H1 (cell line): Measurements from ENCODE around the gene CTDP1. TPM values are rescaled to one million over a fixed set of nuclear protein-coding genes. Genes with fewer than 3 reads are reported as not detected.

Experiments used
- CTCF ChIA-PET: fragments of 300-600 bp; sonication (Branson Sonifier 250); formaldehyde crosslinking; loops from one replicate; lab custom pipeline; 2021; ENCODE audit not compliant: partially characterized antibody; lab: Charles Lee
- POLR2A ChIA-PET: fragments of 300-600 bp; sonication (Branson Sonifier 250); formaldehyde crosslinking; loops from one replicate; lab custom pipeline; 2021; ENCODE audit warnings: inconsistent platforms; ENCODE audit not compliant: partially characterized antibody; lab: Charles Lee
- DNase-seq, 2 experiments: peaks; one replicate each; pipeline versions ENCODE4 v3.0.0 to v3.0.0-alpha.2; 2010 to 2022; ENCODE audit warnings: low spot score in 2 of 2, low read depth in 1 of 2, mixed read lengths in 1 of 2
- FAIRE-seq: peaks from 2 replicates; lab custom pipeline; 2011; peaks lifted over from hg19 to GRCh38; lab: Jason Lieb, UNC
- H2AFZ ChIP-seq: 2 replicates; pipeline ENCODE4 v1.8.1; 2012; ENCODE audit warnings: low read length, inconsistent platforms
- H2AK5ac ChIP-seq: 2 replicates; pipeline ENCODE4 v1.6.1; 2013; ENCODE audit warnings: low read depth, low read length
- H2BK120ac ChIP-seq: replicated peaks from 2 replicates; pipeline ENCODE3; 2013; ENCODE audit warnings: low read depth, low read length, inconsistent platforms
- H2BK12ac ChIP-seq: 2 replicates; pipeline ENCODE4 v1.6.1; 2013; ENCODE audit warnings: low read depth, low read length
- H2BK15ac ChIP-seq: 2 replicates; pipeline ENCODE4 v1.6.1; 2013; ENCODE audit warnings: low read length
- H2BK20ac ChIP-seq: 2 replicates; pipeline ENCODE4 v1.6.1; 2013; ENCODE audit warnings: low read length
- H2BK5ac ChIP-seq: 2 replicates; pipeline ENCODE4 v1.6.1; 2013; ENCODE audit warnings: low read depth, low read length
- H3K14ac ChIP-seq: 2 replicates; pipeline ENCODE4 v1.6.1; 2013; ENCODE audit warnings: inconsistent platforms; ENCODE audit not compliant: insufficient read length
- H3K18ac ChIP-seq: 2 replicates; pipeline ENCODE4 v1.6.1; 2013; ENCODE audit warnings: low read length; ENCODE audit errors: extremely low read depth
- H3K23ac ChIP-seq: 2 replicates; pipeline ENCODE4 v1.6.1; 2013; ENCODE audit warnings: inconsistent platforms; ENCODE audit not compliant: insufficient read length
- H3K23me2 ChIP-seq: 2 replicates; pipeline ENCODE4 v1.6.1; 2013; ENCODE audit warnings: low read depth, low read length
- H3K27ac ChIP-seq: 2 replicates; pipeline ENCODE4 v1.6.1; 2011; ENCODE audit warnings: low read depth, low read length, inconsistent platforms
- H3K27me3 ChIP-seq, 4 experiments: replicated peaks in 1 of 4; 1 replicate in 1 of 4; 2 replicates in 3 of 4; pipeline versions ENCODE4 v1.6.1 to v1.8.1; 2011 to 2013; ENCODE audit warnings: low read length in 3 of 4, mild to moderate bottlenecking in 3 of 4, inconsistent platforms in 2 of 4, mixed read lengths in 2 of 4, moderate library complexity in 1 of 4; ENCODE audit not compliant: control insufficient read depth in 3 of 4, insufficient read depth in 3 of 4; ENCODE audit errors: extremely low read depth in 1 of 4
- H3K36me3 ChIP-seq, 4 experiments: 2 replicates each; pipeline versions ENCODE4 v1.6.1 to v1.8.1; 2011 to 2013; ENCODE audit warnings: mild to moderate bottlenecking in 4 of 4, low read length in 3 of 4, moderate library complexity in 2 of 4, control low read depth in 1 of 4, inconsistent platforms in 1 of 4; ENCODE audit not compliant: insufficient read depth in 4 of 4, control insufficient read depth in 2 of 4
- H3K4ac ChIP-seq: replicated peaks from 2 replicates; pipeline ENCODE3; 2013; ENCODE audit warnings: low read length, low read depth, mixed read lengths, inconsistent platforms; ENCODE audit not compliant: insufficient read length
- H3K4me1 ChIP-seq, 4 experiments: replicated peaks in 1 of 4; 1 replicate in 1 of 4; 2 replicates in 3 of 4; pipeline versions ENCODE4 v1.6.1 to v1.8.1; 2011 to 2013; ENCODE audit warnings: low read length in 3 of 4, inconsistent platforms in 2 of 4, mixed read lengths in 1 of 4; ENCODE audit not compliant: insufficient read depth in 4 of 4, control insufficient read depth in 3 of 4
- H3K4me2 ChIP-seq, 2 experiments: 2 replicates each; pipeline versions ENCODE4 v1.6.1 to v1.8.1; 2011 to 2013; ENCODE audit warnings: low read depth in 2 of 2, low read length in 2 of 2, control low read depth in 1 of 2, inconsistent platforms in 1 of 2, mild to moderate bottlenecking in 1 of 2; ENCODE audit not compliant: insufficient read depth in 1 of 2
- H3K4me3 ChIP-seq, 4 experiments: fragments of 200-600, 300-600 bp in 1 of 4; sonication (generic), shearing (Covaris generic), sonication (Bioruptor Twin) in 1 of 4; 2 replicates each; pipeline versions ENCODE4 v1.5.1 to v1.8.1; 2011 to 2016; ENCODE audit warnings: low read length in 4 of 4, low read depth in 3 of 4, control low read depth in 2 of 4, inconsistent platforms in 2 of 4, mild to moderate bottlenecking in 2 of 4, mixed read lengths in 1 of 4, moderate library complexity in 1 of 4; ENCODE audit not compliant: insufficient read depth in 2 of 4; ENCODE audit errors: extremely low read depth in 1 of 4
- H3K56ac ChIP-seq: replicated peaks from 2 replicates; pipeline ENCODE3; 2013; ENCODE audit warnings: low read depth, mild to moderate bottlenecking, mixed read lengths, low read length, inconsistent platforms; ENCODE audit not compliant: insufficient read length
- H3K79me1 ChIP-seq: 2 replicates; pipeline ENCODE4 v1.6.1; 2013; ENCODE audit warnings: low read depth, low read length, control low read depth
- H3K79me2 ChIP-seq, 2 experiments: 2 replicates each; pipeline versions ENCODE4 v1.6.1 to v1.8.1; 2012 to 2013; ENCODE audit warnings: low read length in 2 of 2, mild to moderate bottlenecking in 2 of 2, inconsistent platforms in 1 of 2; ENCODE audit not compliant: insufficient read depth in 2 of 2, control insufficient read depth in 1 of 2
- H3K9ac ChIP-seq, 4 experiments: replicated peaks in 1 of 4; 1 replicate in 1 of 4; 2 replicates in 3 of 4; pipeline versions ENCODE4 v1.6.1 to v1.8.1; 2011 to 2013; ENCODE audit warnings: low read depth in 3 of 4, low read length in 3 of 4, control low read depth in 2 of 4, mild to moderate bottlenecking in 2 of 4, moderate library complexity in 2 of 4, inconsistent platforms in 1 of 4; ENCODE audit errors: extremely low read depth in 1 of 4
- H3K9me3 ChIP-seq, 2 experiments: 2 replicates each; pipeline versions ENCODE4 v1.6.1 to v1.8.1; 2012 to 2013; ENCODE audit warnings: mild to moderate bottlenecking in 2 of 2, moderate library complexity in 2 of 2, control low read depth in 1 of 2, inconsistent platforms in 1 of 2, low read depth in 1 of 2, low read length in 1 of 2, mixed read lengths in 1 of 2; ENCODE audit not compliant: insufficient read depth in 2 of 2
- H4K20me1 ChIP-seq, 2 experiments: replicated peaks in 1 of 2; 2 replicates each; pipeline versions ENCODE3 to v1.8.1; 2011 to 2013; ENCODE audit warnings: inconsistent platforms in 2 of 2, low read length in 2 of 2, mild to moderate bottlenecking in 1 of 2; ENCODE audit not compliant: insufficient read depth in 2 of 2, control insufficient read depth in 1 of 2
- H4K5ac ChIP-seq: 2 replicates; pipeline ENCODE4 v1.6.1; 2013; ENCODE audit warnings: low read length, low read depth, mixed read lengths, inconsistent platforms; ENCODE audit not compliant: insufficient read length
- H4K8ac ChIP-seq: 2 replicates; pipeline ENCODE4 v1.8.0; 2013; ENCODE audit warnings: mild to moderate bottlenecking, moderate library complexity, low read length, inconsistent platforms; ENCODE audit not compliant: insufficient read depth; ENCODE audit errors: extremely low read depth
- H4K91ac ChIP-seq: replicated peaks from 2 replicates; pipeline ENCODE3; 2013; ENCODE audit warnings: low read length, mixed read lengths, inconsistent platforms; ENCODE audit not compliant: insufficient read length
- CHD1 ChIP-seq: IDR thresholded peaks from 2 replicates; pipeline ENCODE4 v1.6.1; 2012; ENCODE audit warnings: low read depth, low read length, improper control_type of control experiment
- HDAC2 ChIP-seq, 2 experiments: fragments of 300-600 bp in 1 of 2; sonication (generic) in 1 of 2; IDR thresholded peaks; 2 replicates each; pipeline ENCODE4 v1.6.1; 2011 to 2012; ENCODE audit warnings: low read depth in 2 of 2, low read length in 2 of 2, mild to moderate bottlenecking in 2 of 2, moderate library complexity in 2 of 2, borderline replicate concordance in 1 of 2, inconsistent platforms in 1 of 2
- TCF12 ChIP-seq: IDR thresholded peaks from 2 replicates; pipeline ENCODE4 v1.6.1; 2011; ENCODE audit warnings: low read depth, mild to moderate bottlenecking, low read length
- WGBS, 2 experiments: shearing (Covaris generic) in 1 of 2; methylation state at CpG; one replicate each; pipeline versions ENCODE4 v1.1.6 to v1.1.7; 2013 to 2015; ENCODE audit warnings: low lambda C conversion rate in 2 of 2, mixed read lengths in 2 of 2, inconsistent platforms in 1 of 2, low coverage in 1 of 2, missing lambda C conversion rate in 1 of 2; ENCODE audit not compliant: insufficient replicate concordance in 2 of 2, insufficient coverage in 1 of 2, insufficient read length in 1 of 2; ENCODE audit errors: extremely low coverage in 1 of 2, missing lambda C conversion rate in 1 of 2; 5-methylcytosine and 5-hydroxymethylcytosine counted together
- polyA plus RNA-seq, 7 experiments: library from polyadenylated mRNA; depleted of rRNA in 3 of 7; stranded (reverse) in 5 of 7; unstranded in 2 of 7; fragments of >200 nt in 5 of 7; fragments of 200-250 nt in 2 of 7; gene quantifications; 1 replicate in 5 of 7; 2 replicates in 1 of 7; 4 replicates in 1 of 7; pipeline versions ENCODE4 v1.2.1 to v1.2.3, GENCODE V29; 2011 to 2013; ENCODE audit warnings: missing spikeins in 2 of 7, mixed read lengths in 2 of 7
- total RNA-seq: library from RNA; stranded (reverse); fragmentation: NEBNext Ultra II Directional; extraction: Animal tissue kit (Norgen Biotek cat#: 25700); gene quantifications from 2 replicates; pipeline ENCODE4 v1.2.1, GENCODE V29; 2021

CTDP1 gene
- total and polyA plus RNA-seq, 2 of the 8 experiments (the other 6 are each of a cell fraction or from before 2014, with no cell fraction given) = 16.6 to 37.0 TPM

GRCh38 chr18:79769698-79770500 lies 90.3 kb downstream of the CTDP1 start:
- Histone ChIP-seq H4K20me1 (no peaks in the 10 kb centered on the region), H3K9me3 (peaks cover 10 to 11% of the 10 kb centered on the region in 2 experiments), H2BK20ac (no peak overlapping the region), H3K4ac (no peak overlapping the region), H2BK120ac (no peak overlapping the region), H4K91ac (no peak overlapping the region), H2BK12ac (no peak overlapping the region), H3K36me3 (no peaks in the 10 kb centered on the region), H2BK5ac (no peak overlapping the region), H3K4me3 (no peak overlapping the region), H3K9ac (no peak overlapping the region), H3K27me3 (no peaks in the 10 kb centered on the region), H4K8ac (peak overlapping the region; percentile 5; the same call in 1 of the 2 replicates), H2BK15ac (no peak overlapping the region), H3K23me2 (no peaks in the 10 kb centered on the region), H2AK5ac (no peak overlapping the region), H4K5ac (no peak overlapping the region), H3K18ac (no peak overlapping the region), H3K4me2 (no peak overlapping the region), H3K23ac (no peak overlapping the region), H3K4me1 (no peaks in the 10 kb centered on the region), H2AFZ (no peak overlapping the region), H3K27ac (no peak overlapping the region), H3K56ac (no peak overlapping the region), H3K14ac (no peak overlapping the region), H3K79me2 (no peaks in the 10 kb centered on the region), H3K79me1 (no peaks in the 10 kb centered on the region)
- ChIA-PET CTCF (no interaction called here), POLR2A (interaction anchor here (1.0 kb wide), 1 partner anchor 21 kb away, joined by 3 read pairs; no protein-coding TSS in a partner anchor)
- peak in 1 of 2 experiments; percentile 19 for DNase-seq
- 86% methylated on average over 24 of the region's 31 CpGs; no CpG with 5 or more reads in 1 of the 2 experiments for WGBS, 2 experiments
- no peak for FAIRE-seq
- TF ChIP-seq TCF12 (no peak), HDAC2 (IDR thresholded peaks at IDR 0.05; ENCODE audit: borderline replicate concordance in 1 of 2, low read depth in 2 of 2, low read length in 2 of 2) (no peak), CHD1 (no peak)
